Lower leg skin (tissue), 4 donors: ENCODE measurements around the gene USP34. TPM values are rescaled to one million over a fixed set of nuclear protein-coding genes. Genes with fewer than 3 reads are reported as not detected.
"Not testable (repeated sequence)": the region's sequence is repeated elsewhere in the genome, so short reads cannot be mapped to it uniquely, and the experiment has no call there.

Experiments
- DNase-seq, 2 donors: peaks; one replicate each; pipeline ENCODE4 v3.0.0-alpha.2; 2019; ENCODE audit warnings: low spot score in 2 of 2
- H3K4me3 ChIP-seq: fragments of 200-600 bp; sonication (generic); 2 replicates; pipeline ENCODE4 v1.5.1; 2017; ENCODE audit warnings: mild to moderate bottlenecking, low read depth; ENCODE audit not compliant: poor library complexity, severe bottlenecking
- CTCF ChIP-seq, 3 donors: fragments of 450-650 bp; IDR thresholded peaks; one replicate each; pipeline ENCODE4 v1.5.1; 2016; ENCODE audit warnings: antibody characterized with exemption in 3 of 3, mild to moderate bottlenecking in 3 of 3, moderate library complexity in 2 of 3
- POLR2A ChIP-seq, 2 donors: fragments of 450-650 bp; IDR thresholded peaks; one replicate each; pipeline ENCODE4 v1.6.1; 2016 to 2017; ENCODE audit warnings: antibody characterized with exemption in 2 of 2, mild to moderate bottlenecking in 1 of 2, moderate library complexity in 1 of 2
- WGBS, 2 donors: methylation state at CpG; one replicate each; pipeline ENCODE4 v1.1.5; 2018; 5-methylcytosine and 5-hydroxymethylcytosine counted together
- intact Hi-C: fragments of 100-400 bp; cut with DNase I; formaldehyde crosslinking; loops from one replicate; pipeline ENCODE4 v1.15.0; 2023; ENCODE audit warnings: low total_unique reads
- total RNA-seq, 4 donors: library from RNA; depleted of rRNA; stranded (reverse); fragments of >200 nt; gene quantifications; one replicate each; pipeline ENCODE4 v1.1.0, GENCODE V29; 2016

Gene USP34
- total RNA-seq, 4 donors from 2014 or later = 84.3 to 181 (median 98.1) TPM

DNA sequence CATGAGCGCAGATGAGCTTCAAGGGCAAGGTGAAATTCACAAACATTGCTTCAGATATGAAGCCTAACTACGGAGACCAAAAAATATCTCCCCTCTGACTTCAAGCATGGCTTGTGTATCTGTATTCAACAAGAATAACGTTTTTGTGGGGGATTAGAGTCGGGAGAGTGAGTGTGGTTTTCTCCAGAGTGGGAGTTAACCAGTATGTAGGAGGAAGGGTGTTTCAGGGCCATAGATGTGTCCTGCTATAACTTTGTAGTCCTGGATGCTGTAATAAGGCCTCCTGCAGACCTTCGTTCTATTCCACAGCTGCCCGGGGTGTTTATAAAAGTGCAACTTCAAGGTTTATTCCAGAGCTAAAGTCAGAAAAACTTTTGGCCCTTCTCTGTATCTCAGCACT is 321.8 kb downstream of the USP34 start:
- WGBS, 2 donors = 88 to 98% methylated on average over 6 of the region's 6 CpGs
- TF ChIP-seq CTCF (IDR thresholded peaks at IDR 0.05) = no peak
- no peak for TF ChIP-seq POLR2A (IDR thresholded peaks at IDR 0.05)
- no peak for DNase-seq
- no peak overlapping the region for H3K4me3 ChIP-seq
- intact Hi-C loops = no loop called here

GRCh38 chr2:61148091-61148490 is 322.8 kb downstream of the USP34 start:
- DNase-seq = not testable (repeated sequence)
- WGBS, 2 donors = 96 to 99% methylated on average over 5 of the region's 5 CpGs

DNA sequence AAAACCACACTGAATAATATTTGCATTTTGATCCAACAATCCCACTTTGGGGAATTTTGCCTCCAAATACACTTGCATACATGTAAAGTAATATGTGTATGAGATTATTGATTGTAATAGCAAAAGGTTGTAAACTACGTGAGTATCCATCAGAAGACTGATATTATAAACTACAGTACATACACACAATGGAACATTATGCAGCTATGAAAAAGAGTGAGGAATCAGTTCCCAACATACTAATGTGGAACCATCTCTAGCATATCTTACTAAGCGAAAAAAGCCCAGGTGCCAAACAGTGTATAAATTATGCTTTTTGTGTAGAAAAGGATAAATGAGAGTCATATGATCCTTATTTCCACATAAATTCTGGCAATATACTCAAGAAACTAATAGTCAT is 324.9 kb downstream of the USP34 start:
- TF ChIP-seq POLR2A (IDR thresholded peaks at IDR 0.05) (no peak), CTCF (IDR thresholded peaks at IDR 0.05) (no peak)
- 97 to 98% methylated on average over 2 of the region's 2 CpGs for WGBS, 2 donors
- intact Hi-C loops = no loop called here
- DNase-seq = no peak
- H3K4me3 ChIP-seq = no peak overlapping the region

More at GRCh38 chr2:61148091-61148490, 322.8 kb downstream of the USP34 start:
- H3K4me3 ChIP-seq, intact Hi-C loops: not testable (repeated sequence)

- H3K4me3 ChIP-seq = peak overlapping the region; percentile 28
- peak; percentile 93 to 98 for DNase-seq
- intact Hi-C loops = no loop called here
- TF ChIP-seq POLR2A (IDR thresholded peaks at IDR 0.05) (no peak), CTCF (IDR thresholded peaks at IDR 0.05) (no peak)
- 5 to 6% methylated on average over 31 of the region's 31 CpGs for WGBS, 2 donors
These were observed 326.1 kb downstream of the USP34 start for GRCh38 chr2:61144697-61145268.

DNA sequence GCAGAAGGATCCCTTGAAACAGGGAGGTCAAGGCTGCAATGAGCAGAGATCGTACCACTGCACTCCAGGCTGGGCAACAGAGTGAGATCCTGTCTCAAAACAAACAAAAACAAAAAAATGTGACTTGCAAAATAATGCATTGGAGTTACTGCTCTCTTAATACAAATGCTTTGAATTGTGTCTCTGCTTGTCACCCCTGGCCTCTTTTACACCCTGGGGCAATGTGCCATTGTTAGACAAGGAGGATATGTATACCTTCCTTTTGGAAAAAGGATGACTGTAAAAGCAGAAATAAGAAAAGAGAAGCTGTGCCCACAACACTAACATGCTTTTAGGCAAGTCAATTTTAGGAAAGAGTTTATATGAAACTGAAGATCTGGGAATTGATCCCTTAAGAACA is 329.7 kb downstream of the USP34 start:
- intact Hi-C loops = no loop called here
- no peak for DNase-seq
- 74 to 92% methylated on average over 1 of the region's 1 CpG for WGBS, 2 donors
- TF ChIP-seq POLR2A (IDR thresholded peaks at IDR 0.05) (no peak), CTCF (IDR thresholded peaks at IDR 0.05) (no peak)
- H3K4me3 ChIP-seq = no peak overlapping the region

DNA sequence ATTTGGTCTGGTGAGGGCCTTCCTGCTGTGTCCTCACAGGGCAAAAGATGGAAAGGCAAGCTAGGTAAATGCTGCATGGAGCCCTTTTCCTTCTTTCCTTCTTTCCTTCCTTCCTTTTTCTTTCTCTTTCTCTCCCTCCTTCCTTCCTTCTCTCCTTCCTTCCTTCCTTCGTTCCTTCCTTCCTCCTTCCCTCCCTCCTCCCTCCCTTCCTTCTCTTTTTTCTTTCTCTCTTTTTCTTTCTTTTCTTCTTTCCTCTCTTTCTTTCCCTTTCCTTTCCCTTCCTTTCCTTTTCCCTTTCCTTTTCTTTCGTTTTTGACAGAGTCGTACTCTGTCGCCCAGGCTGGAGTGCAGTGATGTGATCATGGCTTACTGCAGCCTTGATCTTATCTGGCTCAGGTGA is 332.0 kb downstream of the USP34 start:
- no peak for TF ChIP-seq POLR2A (IDR thresholded peaks at IDR 0.05)
- TF ChIP-seq CTCF (IDR thresholded peaks at IDR 0.05) = no peak
- WGBS, 2 donors = 88 to 92% methylated on average over 4 of the region's 4 CpGs
- no peak overlapping the region for H3K4me3 ChIP-seq
- intact Hi-C loops = no loop called here
- DNase-seq = no peak

Other genes with a start within 250 kb of the USP34 start
- 10 to 100 TPM; 49.9 to 70.3 (median 62.2) TPM for gene XPO1, start 67.3 kb upstream of the USP34 start, total RNA-seq